Astrocyte (in vitro differentiated cells and primary cell): ENCODE measurements around the gene ZNF860.

ENCODE experiments used
- EZH2 ChIP-seq: IDR thresholded peaks from 2 replicates; pipeline ENCODE4 v1.6.1; 2012; ENCODE audit warnings: mild to moderate bottlenecking, low read length, inconsistent platforms; ENCODE audit not compliant: insufficient read depth
- TF ChIP-seq, protein P1 (sequence below): IDR thresholded peaks from 2 replicates; pipeline ENCODE4 v1.5.1; 2011; ENCODE audit warnings: low read depth, mild to moderate bottlenecking, inconsistent platforms, low read length, moderate library complexity; ENCODE audit not compliant: insufficient read depth

DNA sequence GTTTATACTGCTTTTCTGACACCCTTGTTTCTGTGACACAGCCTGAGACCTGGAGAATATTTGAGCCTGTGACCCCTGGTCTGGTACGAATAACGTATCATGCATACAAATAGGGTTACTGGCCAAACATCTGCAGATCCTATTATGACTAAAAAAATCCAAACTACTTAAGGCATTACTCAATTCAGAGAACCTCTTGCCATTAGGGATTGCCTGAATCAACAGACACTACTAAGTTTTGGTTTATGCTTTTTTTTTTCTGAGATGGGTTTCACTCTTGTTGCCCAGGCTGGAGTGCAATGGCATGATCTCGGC lies 35.9 kb upstream of the ZNF860 start:
- TF ChIP-seq, protein P1, sequence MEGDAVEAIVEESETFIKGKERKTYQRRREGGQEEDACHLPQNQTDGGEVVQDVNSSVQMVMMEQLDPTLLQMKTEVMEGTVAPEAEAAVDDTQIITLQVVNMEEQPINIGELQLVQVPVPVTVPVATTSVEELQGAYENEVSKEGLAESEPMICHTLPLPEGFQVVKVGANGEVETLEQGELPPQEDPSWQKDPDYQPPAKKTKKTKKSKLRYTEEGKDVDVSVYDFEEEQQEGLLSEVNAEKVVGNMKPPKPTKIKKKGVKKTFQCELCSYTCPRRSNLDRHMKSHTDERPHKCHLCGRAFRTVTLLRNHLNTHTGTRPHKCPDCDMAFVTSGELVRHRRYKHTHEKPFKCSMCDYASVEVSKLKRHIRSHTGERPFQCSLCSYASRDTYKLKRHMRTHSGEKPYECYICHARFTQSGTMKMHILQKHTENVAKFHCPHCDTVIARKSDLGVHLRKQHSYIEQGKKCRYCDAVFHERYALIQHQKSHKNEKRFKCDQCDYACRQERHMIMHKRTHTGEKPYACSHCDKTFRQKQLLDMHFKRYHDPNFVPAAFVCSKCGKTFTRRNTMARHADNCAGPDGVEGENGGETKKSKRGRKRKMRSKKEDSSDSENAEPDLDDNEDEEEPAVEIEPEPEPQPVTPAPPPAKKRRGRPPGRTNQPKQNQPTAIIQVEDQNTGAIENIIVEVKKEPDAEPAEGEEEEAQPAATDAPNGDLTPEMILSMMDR, result no peak
- TF ChIP-seq EZH2, result no peak
